ENCODE measurements around the gene EML1. TPM values are rescaled to one million over a fixed set of nuclear protein-coding genes. Genes with fewer than 3 reads are reported as not detected.
"Not testable (repeated sequence)": the region's sequence is repeated elsewhere in the genome, so short reads cannot be mapped to it uniquely, and the experiment has no call there.

The EML1 gene
- total RNA-seq, 2 experiments from 2014 or later, result not detected

GRCh38 chr14:99758872-99759545 is 34.2 kb upstream of the EML1 start:
- H3K79me2 ChIP-seq (ENCODE audit: insufficient read depth, low read depth, low read length), result no peaks in the 10 kb centered on the region
- no peak overlapping the region for H2AFZ ChIP-seq (ENCODE audit: low read length)
- H3K4me2 ChIP-seq (ENCODE audit: low read length), result no peak overlapping the region
- H3K9me3 ChIP-seq (ENCODE audit: low read length), result no peaks in the 10 kb centered on the region
- no peak overlapping the region for H3K27ac ChIP-seq (ENCODE audit: low read depth, low read length, poor library complexity, severe bottlenecking)
- no TSS peak for BruUV-seq (replicated peaks)
- no peak overlapping the region for H3K4me3 ChIP-seq (ENCODE audit: low read depth, low read length, poor library complexity, severe bottlenecking)
- TF ChIP-seq EZH2phosphoT487 (IDR thresholded peaks at IDR 0.05; ENCODE audit: borderline replicate concordance, low read depth, low read length), result no peak
- no peak for TF ChIP-seq CTCF (conservative IDR thresholded peaks at IDR 0.05; ENCODE audit: low read length)
- DNase-seq (ENCODE audit: low spot score), result no peak
- POLR2A ChIA-PET, result no interaction called here
- H3K4me1 ChIP-seq (ENCODE audit: insufficient read depth, low read length, poor library complexity, severe bottlenecking), result no peaks in the 10 kb centered on the region
- H3K36me3 ChIP-seq (ENCODE audit: insufficient read depth, low read length), result no peaks in the 10 kb centered on the region
- H3K9me2 ChIP-seq (ENCODE audit: insufficient read depth, low read length), result no peaks in the 10 kb centered on the region
- intact Hi-C loops (cut with micrococcal nuclease; ENCODE audit: unreplicated experiment), result no loop called here
- no peaks in the 10 kb centered on the region for H4K20me1 ChIP-seq (ENCODE audit: insufficient read depth, low read length)
- CTCF ChIA-PET (ENCODE audit: unreplicated experiment), result no interaction called here

GRCh38 chr14:99759546-99759925 is 33.7 kb upstream of the EML1 start:
- no peak for DNase-seq (ENCODE audit: low spot score)
- ChIA-PET CTCF (ENCODE audit: unreplicated experiment) (no interaction called here), POLR2A (no interaction called here)
- Histone ChIP-seq H3K9me2 (ENCODE audit: insufficient read depth, low read length) (no peaks in the 10 kb centered on the region), H4K20me1 (ENCODE audit: insufficient read depth, low read length) (no peaks in the 10 kb centered on the region), H3K4me2 (ENCODE audit: low read length) (no peak overlapping the region), H3K4me1 (ENCODE audit: insufficient read depth, low read length, poor library complexity, severe bottlenecking) (no peaks in the 10 kb centered on the region), H3K27ac (ENCODE audit: low read depth, low read length, poor library complexity, severe bottlenecking) (no peak overlapping the region), H3K4me3 (ENCODE audit: low read depth, low read length, poor library complexity, severe bottlenecking) (no peak overlapping the region), H3K36me3 (ENCODE audit: insufficient read depth, low read length) (no peaks in the 10 kb centered on the region), H3K79me2 (ENCODE audit: insufficient read depth, low read depth, low read length) (no peaks in the 10 kb centered on the region), H2AFZ (ENCODE audit: low read length) (no peak overlapping the region), H3K9me3 (ENCODE audit: low read length) (no peaks in the 10 kb centered on the region)
- intact Hi-C loops (cut with micrococcal nuclease; ENCODE audit: unreplicated experiment), result no loop called here
- no TSS peak for BruUV-seq (replicated peaks)
- TF ChIP-seq CTCF (conservative IDR thresholded peaks at IDR 0.05; ENCODE audit: low read length) (no peak), EZH2phosphoT487 (IDR thresholded peaks at IDR 0.05; ENCODE audit: borderline replicate concordance, low read depth, low read length) (no peak)

GRCh38 chr14:99760817-99761216 is 32.4 kb upstream of the EML1 start:
- Histone ChIP-seq H3K4me1 (ENCODE audit: insufficient read depth, low read length, poor library complexity, severe bottlenecking) (no peaks in the 10 kb centered on the region), H3K9me2 (ENCODE audit: insufficient read depth, low read length) (no peaks in the 10 kb centered on the region), H4K20me1 (ENCODE audit: insufficient read depth, low read length) (no peaks in the 10 kb centered on the region), H3K9me3 (ENCODE audit: low read length) (no peaks in the 10 kb centered on the region), H3K27ac (ENCODE audit: low read depth, low read length, poor library complexity, severe bottlenecking) (no peak overlapping the region), H3K4me3 (ENCODE audit: low read depth, low read length, poor library complexity, severe bottlenecking) (no peak overlapping the region), H2AFZ (ENCODE audit: low read length) (no peak overlapping the region), H3K4me2 (ENCODE audit: low read length) (no peak overlapping the region), H3K36me3 (ENCODE audit: insufficient read depth, low read length) (no peaks in the 10 kb centered on the region), H3K79me2 (ENCODE audit: insufficient read depth, low read depth, low read length) (no peaks in the 10 kb centered on the region)
- DNase-seq (ENCODE audit: low spot score), result no peak
- no TSS peak for BruUV-seq (replicated peaks)
- intact Hi-C loops (cut with micrococcal nuclease; ENCODE audit: unreplicated experiment), result no loop called here
- TF ChIP-seq EZH2phosphoT487 (IDR thresholded peaks at IDR 0.05; ENCODE audit: borderline replicate concordance, low read depth, low read length) (no peak), CTCF (conservative IDR thresholded peaks at IDR 0.05; ENCODE audit: low read length) (no peak)
- ChIA-PET CTCF (ENCODE audit: unreplicated experiment) (no interaction called here), POLR2A (interaction anchor here (0.9 kb wide), 1 partner anchor 16 kb away, joined by 4 read pairs; no protein-coding TSS in a partner anchor)

GRCh38 chr14:99762911-99763310 is 30.3 kb upstream of the EML1 start:
- H3K9me3 ChIP-seq (ENCODE audit: low read length); H3K27ac ChIP-seq (ENCODE audit: low read depth, low read length, poor library complexity, severe bottlenecking); CTCF ChIA-PET (ENCODE audit: unreplicated experiment); H3K4me1 ChIP-seq (ENCODE audit: insufficient read depth, low read length, poor library complexity, severe bottlenecking); DNase-seq (ENCODE audit: low spot score); H2AFZ ChIP-seq (ENCODE audit: low read length); H3K4me3 ChIP-seq (ENCODE audit: low read depth, low read length, poor library complexity, severe bottlenecking); H3K9me2 ChIP-seq (ENCODE audit: insufficient read depth, low read length); H4K20me1 ChIP-seq (ENCODE audit: insufficient read depth, low read length); intact Hi-C loops (cut with micrococcal nuclease; ENCODE audit: unreplicated experiment); H3K79me2 ChIP-seq (ENCODE audit: insufficient read depth, low read depth, low read length); H3K36me3 ChIP-seq (ENCODE audit: insufficient read depth, low read length); BruUV-seq (replicated peaks); H3K4me2 ChIP-seq (ENCODE audit: low read length): not testable (repeated sequence)
- POLR2A ChIA-PET, result interaction anchor here (0.6 kb wide), 1 partner anchor 445 kb away, joined by 3 read pairs; no protein-coding TSS in a partner anchor
